ENCODE measurements around the gene GALNT1.

DNA sequence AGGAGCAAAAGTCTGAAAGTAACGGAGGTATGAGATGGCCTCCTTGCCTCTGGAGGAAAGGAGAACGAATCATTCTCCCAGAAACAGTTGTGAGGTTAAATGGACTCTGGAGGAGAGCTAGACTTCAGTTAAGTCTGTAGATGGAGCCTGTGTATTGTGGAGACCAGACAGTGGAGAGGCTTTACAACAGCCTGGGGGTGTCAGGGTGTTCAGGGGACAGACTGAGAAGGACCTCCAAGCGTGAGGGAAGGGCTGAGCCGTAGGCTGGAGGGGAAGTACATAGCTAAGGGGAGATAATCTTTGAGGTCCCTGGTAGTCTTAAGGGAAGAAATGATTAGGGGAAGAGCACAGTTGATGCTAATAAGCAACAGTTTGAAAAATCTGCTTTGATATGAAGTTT lies 76.6 kb downstream of the GALNT1 start:
- TF ChIP-seq EP300 (IDR thresholded peaks at IDR 0.05) (no peak), POLR2AphosphoS5 (IDR thresholded peaks at IDR 0.05) (no peak)
